GM19452 (cell line): Measurements from ENCODE around the gene FAM185A.
"Not testable (repeated sequence)": the region's sequence is repeated elsewhere in the genome, so short reads cannot be mapped to it uniquely, and the experiment has no call there.

Experiments
- ATAC-seq: cut with Tn5 transposase; IDR thresholded peaks from one replicate; pipeline ENCODE4 v1.9.1; 2021; ENCODE audit not compliant: unreplicated experiment

Gene FAM185A

DNA sequence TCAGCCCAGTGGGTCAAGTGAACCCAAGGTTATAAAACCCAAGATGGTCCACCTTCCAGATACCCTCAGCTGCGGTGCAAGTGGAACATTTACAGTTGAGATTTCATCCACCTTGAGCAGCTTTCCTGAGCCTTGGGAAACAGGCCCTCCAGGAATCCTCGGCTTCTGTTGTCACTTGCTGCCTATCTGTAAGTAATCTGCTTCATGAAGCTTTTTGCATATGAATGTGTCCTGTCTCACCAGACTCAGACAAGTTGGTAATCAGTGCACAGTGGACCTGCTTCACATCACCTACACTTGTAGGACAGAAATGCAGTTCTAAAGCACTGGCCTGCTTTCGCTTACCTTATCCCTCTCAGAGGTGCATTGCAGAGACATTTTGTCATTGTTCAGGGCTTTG is 80.3 kb downstream of the FAM185A start:
- ATAC-seq, result no peak

DNA sequence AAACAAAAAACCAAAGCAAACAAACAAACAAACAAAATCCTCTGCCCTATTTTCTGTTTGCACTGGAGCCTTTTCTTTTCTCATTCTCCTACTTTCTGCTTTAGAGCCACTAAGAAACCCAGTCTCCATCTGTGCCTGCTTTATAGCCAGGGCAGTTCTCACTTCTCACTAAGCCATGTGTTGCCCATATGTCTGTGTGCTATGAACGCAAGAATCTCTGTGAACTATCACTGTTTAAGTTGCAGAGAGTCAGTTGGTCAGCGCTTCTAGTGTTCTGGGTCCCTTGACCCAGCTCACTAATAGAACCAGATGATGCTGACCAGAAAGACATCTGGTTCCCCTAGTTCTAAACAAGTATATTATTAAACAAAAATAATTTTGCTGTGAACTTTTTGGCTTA is 81.4 kb downstream of the FAM185A start:
- ATAC-seq, result no peak

DNA sequence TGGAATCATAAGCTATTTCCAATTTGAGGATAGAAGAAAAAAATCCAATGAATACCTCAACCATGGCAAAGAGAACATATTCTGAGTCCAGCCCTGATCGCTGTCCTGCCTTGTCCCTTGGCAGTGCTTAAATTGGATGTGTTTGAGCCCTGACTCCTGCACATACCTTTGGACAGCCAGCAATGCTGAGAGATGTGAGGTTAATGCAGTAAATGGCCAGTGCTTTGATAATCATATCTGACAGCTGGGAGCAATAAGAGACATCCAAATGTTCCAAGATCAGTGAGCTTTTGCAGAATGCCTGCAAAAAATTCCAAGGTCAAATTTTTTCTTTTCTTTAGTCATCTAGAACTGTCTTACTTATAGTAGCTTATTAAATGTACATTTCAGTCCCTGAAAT is 83.9 kb downstream of the FAM185A start:
- ATAC-seq, result no peak

DNA sequence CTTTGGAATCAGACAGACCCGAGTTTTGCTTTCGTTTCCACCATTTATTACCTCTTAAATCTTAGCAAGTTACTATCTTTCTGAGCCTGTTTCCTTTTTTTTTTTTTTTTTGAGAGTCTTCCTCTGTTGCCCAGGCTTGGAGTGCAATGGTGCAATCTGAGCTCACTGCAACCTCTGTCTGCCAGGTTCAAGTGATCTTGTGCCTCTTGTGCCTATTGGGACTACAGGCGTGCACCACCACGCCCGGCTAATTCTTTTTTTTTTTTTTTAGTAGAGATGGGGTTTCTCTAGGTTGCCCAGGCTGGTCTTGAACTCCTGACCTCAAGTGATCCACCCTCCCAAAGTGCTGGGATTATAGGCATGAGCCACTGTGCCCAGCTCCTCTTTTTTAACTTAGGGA is 84.5 kb downstream of the FAM185A start:
- ATAC-seq, result no peak

DNA sequence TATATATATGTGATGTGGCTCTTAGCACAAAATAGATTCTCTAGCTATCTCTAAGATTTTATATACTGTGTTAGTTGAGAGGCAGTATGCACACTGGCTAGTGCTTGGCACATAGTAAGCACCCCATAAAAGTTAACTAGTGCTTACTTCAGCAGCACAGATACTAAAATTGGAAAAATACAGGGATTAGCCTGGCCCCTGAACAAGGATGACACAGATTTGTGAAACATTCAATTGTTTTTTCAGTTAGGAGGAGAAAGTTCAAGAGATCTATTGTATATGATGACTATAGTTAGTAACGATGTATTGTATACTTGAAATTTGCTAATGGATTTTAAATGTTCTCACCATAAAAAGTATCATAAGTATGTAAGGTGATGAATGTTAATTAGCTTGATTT is 85.7 kb downstream of the FAM185A start:
- ATAC-seq, result no peak

DNA sequence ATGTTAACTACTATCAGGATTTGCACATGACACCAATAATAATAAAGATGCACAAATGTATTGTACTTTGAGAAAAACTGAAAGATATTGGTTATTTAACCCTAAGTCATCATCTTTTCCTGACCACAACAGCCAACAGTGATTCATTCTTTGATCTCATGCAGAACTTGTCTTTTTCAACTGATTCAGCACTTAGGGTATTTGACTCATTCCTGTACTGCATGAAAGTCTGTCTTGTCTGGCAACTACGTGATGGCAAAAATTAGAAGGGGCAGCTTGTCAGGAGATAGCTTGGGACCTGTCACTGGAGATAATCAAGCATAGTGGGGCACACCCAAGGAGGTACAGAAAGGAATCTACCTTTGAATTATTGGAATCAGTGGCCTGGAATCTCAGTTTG is 86.2 kb downstream of the FAM185A start:
- ATAC-seq, result peak; percentile 85

DNA sequence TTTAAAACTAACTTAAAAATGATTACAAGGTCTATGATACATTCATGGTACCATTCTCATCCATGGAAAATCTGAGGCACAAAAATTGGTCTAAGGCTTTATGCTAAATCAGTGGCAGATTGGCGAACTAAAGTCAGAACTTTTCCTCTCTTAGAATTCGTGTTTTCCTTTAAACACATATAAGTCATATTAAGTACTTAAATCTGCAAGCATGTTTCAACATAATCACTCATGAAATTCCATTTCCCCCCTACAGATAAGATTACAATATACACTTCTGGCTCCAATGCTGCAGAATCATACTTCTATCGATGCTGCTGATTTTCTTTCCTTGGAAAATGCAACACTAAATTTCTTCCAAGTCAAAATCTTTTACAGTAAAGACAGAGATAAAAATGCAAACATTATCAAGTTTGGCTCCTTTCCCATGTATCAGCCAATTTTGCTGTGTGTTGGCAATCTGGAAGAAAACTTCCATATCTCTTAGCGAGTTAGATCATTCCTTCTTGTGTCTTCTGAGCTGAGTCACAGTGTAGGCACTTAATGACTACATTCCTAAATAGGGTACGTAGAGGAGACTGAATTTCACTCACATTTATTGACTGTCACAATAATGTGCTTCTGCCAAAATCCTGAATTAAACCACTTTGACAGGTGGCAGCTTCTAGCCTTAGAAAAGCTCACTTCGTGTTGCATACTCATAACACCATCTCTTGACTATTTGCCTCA is 87.6 kb downstream of the FAM185A start:
- no peak for ATAC-seq

DNA sequence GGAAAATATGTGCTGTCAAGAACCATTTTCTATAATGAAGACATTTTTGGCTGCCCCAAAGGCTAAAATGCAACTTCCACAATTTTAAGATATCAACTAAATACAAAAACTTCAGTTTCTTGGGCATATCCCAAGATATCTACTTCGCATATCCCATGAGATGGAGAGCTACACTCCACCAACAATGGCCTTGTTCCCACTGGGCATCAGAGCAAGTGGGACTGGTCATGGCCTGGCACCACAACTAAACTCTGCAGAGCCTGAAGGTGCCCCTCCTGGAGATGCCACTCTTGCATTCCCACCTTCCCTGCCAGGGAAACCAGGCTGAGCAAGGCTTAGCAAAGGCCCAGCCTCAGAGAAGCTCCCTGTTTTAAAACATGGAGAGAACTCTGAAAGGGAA is 88.2 kb downstream of the FAM185A start:
- ATAC-seq, result no peak

DNA sequence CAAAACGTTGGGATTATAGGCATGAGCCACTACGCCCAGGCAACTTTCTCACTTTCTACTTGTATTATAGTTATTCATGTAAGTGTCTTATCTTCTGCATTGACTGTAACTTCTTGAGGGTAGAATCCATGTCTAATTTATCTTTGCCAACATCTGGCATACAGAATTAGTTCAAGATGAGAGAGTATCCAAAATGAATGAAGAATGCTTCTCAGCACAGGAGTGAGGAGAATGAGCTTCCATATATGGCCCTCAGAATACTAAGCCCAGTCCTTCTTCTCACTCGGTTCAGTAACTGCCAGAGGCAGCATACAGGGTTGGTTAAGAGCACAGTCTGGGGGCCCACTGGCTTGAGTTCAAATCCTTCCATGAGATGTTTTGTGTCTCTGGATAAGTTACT is 89.0 kb downstream of the FAM185A start:
- no peak for ATAC-seq

DNA sequence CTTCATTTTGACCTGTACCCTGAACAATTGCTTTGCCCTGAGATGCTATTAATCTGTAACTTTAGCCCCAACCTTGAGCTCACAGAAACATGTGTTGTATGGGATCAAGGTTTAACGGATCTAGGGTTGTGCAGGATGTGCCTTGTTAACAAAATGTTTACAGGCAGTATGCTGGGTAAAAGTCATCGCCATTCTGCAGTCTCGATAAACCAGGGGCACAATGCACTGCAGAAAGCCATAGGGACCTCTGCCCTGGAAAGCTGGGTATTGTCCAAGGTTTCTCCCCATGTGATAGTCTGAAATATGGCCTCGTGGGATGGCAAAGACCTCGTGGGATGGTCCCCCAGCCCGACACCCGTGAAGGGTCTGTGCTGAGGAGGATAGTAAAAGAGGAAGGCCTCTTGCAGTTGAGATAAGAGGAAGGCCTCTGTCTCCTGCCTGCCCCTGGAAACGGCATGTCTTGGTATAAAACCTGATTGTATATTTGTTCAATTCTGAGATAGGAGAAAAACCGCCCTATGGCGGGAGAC is 89.8 kb downstream of the FAM185A start:
- ATAC-seq, result not testable (repeated sequence)

DNA sequence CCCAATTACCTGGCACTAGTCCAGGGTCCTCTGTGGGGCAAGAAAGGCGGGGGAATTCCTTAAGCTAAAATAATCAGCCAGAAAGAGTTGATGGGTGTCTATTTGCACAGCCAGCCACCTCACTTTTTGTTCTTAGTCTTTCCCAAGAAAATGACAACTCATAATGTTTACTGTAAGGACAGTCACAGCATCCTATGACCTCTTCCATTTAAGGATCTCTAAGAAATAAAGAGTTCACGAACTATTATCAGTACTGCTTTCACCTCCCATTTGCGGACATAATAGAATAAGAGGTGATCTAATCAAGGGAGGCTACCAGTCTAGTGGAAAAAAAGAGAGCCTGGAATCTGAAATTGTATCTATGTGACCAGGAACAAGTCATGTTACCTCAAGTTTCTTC is 91.6 kb downstream of the FAM185A start:
- ATAC-seq, result no peak

DNA sequence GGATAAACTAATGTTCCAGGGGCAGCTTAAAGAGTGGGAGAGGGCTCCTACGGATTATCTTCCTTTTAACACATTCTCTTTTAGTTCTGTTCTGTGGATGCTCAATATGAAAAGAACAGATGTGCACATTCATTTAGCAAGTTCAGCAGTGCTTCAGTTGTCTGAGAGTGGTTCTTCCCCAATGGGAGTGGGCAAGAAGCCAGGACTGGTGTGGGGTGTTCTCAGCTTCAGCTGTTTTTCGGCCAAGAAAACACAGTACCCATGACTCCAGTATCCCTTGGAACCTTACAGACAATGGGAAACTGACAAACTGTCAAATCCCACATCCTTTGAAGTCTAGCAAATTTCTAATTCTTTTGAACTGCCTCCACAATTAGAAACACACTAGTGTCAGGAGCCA is 92.5 kb downstream of the FAM185A start:
- ATAC-seq, result no peak

DNA sequence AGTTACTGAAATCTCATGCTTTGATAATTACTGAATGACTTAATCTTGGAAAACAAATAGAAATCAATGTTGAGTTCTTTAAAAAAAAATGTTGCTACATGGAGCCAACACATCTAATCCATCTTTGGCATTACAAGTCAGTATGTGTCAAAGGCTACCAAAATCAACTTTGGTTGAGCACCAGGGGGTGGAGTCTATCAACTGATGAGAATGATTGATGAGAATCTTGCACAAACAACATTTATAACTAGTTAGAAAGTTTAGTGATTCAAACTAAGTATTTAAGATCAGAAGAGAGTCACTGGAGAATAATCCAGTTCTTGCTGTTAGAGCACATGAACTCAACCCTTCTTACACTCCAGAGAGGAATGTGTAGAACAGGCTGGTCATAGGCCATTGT is 93.5 kb downstream of the FAM185A start:
- no peak for ATAC-seq

DNA sequence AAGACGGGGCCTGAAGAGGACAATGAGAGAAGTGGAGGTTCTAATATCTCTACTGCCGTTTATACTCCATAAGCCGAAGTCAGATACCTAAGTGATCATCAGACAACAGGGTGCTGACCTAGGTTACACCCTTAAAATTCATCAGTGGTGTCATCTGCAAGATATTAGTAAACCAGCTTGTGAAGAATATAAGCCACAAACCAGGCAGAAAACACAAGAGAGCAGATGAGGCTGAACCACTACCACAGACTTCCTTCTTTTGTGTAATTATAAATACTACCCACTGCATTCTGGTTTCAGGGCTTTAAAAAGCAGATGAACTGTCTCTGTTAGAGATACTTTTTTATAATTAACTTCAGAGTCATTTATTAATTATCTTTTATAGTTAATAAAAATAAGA is 95.1 kb downstream of the FAM185A start:
- no peak for ATAC-seq

DNA sequence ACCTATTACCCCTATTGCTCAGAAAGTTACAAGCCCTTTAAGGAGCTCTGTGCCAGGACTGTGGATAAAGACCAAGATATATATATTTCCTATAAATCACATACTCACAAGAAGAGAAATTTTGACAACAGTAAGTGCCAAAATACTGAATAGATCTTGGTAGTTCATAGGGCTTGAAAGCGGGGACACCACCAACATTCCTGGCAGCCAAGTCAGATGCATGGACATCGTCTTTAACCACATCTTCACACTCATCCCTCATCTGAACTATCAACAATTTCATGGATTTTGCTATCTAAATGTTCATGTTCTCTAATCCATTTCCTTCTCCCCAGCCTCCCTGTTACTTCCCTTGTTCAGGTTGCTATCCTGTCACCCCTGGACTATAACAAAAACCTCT is 96.5 kb downstream of the FAM185A start:
- ATAC-seq, result no peak

DNA sequence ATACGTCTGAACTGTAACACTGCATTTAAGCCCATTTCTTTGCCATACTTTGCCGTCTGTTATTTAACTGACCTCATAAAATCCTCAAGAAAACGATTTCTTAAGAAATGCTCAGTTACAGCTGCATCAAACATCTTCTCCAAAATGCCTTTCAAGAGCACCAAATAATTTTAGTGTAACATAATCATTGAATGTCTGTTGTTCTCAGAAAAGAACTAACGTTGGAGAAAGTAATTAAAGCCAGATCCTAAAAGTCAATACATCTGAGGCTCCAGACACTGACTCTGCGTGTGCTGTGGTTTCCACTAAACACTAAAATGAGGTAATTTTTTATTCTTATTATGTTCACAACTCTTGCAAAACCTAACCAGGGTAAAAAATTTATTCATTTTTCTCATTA is 100.3 kb downstream of the FAM185A start:
- ATAC-seq, result no peak

DNA sequence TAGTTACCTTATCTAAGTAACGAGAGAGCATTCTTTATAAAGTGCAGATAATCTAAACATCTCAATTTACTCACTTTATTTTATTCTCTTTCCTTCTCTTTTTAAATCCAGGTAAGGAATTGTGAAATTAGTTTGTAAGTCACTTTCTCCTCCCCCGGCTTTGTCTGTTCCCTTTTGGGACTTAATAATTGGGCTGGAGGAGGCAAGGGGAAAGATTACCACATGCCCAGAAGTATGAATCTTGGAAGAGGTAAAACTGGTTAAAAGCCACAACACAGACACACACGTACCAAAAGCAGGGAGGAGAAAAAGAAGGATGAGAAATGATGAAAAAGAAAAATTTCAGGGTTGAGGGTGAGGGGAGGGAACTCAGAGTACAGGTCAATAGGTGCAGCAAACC is 100.7 kb downstream of the FAM185A start:
- ATAC-seq, result no peak

DNA sequence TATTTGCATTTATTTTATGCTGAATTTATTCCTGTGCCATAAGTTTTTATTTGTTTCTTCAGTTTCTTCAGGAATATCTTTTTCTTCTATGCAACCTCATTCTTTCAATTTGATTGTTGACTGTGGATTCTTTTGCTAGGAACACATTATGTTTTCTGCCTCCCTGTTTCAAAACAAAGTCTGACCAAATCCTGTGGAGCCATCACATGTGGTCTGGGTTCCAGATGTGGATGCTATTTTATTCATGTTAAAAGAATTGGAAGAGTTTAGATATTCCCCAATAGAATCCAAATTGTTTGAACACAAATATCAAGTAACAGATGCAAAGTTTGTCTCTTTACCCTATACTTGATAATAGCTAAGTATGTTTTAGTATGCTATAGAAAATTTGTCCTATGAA is 107.2 kb downstream of the FAM185A start:
- ATAC-seq, result no peak
